ENCODE data around the gene GAST. TPM values are rescaled to one million over a fixed set of nuclear protein-coding genes. Genes with fewer than 3 reads are reported as not detected.

The GAST gene
- total and polyA plus RNA-seq, 9 of the 15 experiments (the other 6 are each of a cell fraction or from before 2014, with no cell fraction given) = not detected

- TF ChIP-seq CREB3L1 (IDR thresholded peaks at IDR 0.05; ENCODE audit: borderline replicate concordance, low read depth) (0 out of 2 replicates have a peak, but pooled peaks have one; percentile 38), XRCC5 (IDR thresholded peaks at IDR 0.05; ENCODE audit: low read depth, low read length) (no peak), CBX8 (IDR thresholded peaks at IDR 0.05; ENCODE audit: borderline replicate concordance, extremely low read depth, low read depth, low read length, poor library complexity, severe bottlenecking) (no peak), BHLHE40 (IDR thresholded peaks at IDR 0.05; ENCODE audit: low read length) (no peak; the same call in 1 of the 2 replicates), ZNF583 (CRISPR knock-in tag; IDR thresholded peaks at IDR 0.05) (no peak), DDX20 (tag; IDR thresholded peaks at IDR 0.05; ENCODE audit: low read depth) (no peak), ELF2 (CRISPR knock-in tag; IDR thresholded peaks at IDR 0.05) (peak; percentile 75; the same call in 1 of the 2 replicates), ELF4 (CRISPR knock-in tag; IDR thresholded peaks at IDR 0.05) (peak; percentile 100), SMC3 (conservative IDR thresholded peaks at IDR 0.05; ENCODE audit: insufficient read depth, low read depth, low read length) (no peak), BCOR (IDR thresholded peaks at IDR 0.05) (no peak), ZNF644 (tag; IDR thresholded peaks at IDR 0.05; ENCODE audit: low read depth) (peak; percentile 38; the same call in 1 of the 2 replicates), BCL6 (CRISPR knock-in tag; IDR thresholded peaks at IDR 0.05) (no peak), TRIM24 (IDR thresholded peaks at IDR 0.05) (peak in 1 of 2 experiments; percentile 50; a peak in 2 of 4 replicates), TSC22D4 (tag; IDR thresholded peaks at IDR 0.05) (no peak), KAT7 (CRISPR knock-in tag; IDR thresholded peaks at IDR 0.05; ENCODE audit: borderline replicate concordance) (no peak; the same call in 1 of the 2 replicates), NCOR1 (IDR thresholded peaks at IDR 0.05) (peak; percentile 90), FOXJ3 (CRISPR knock-in tag; IDR thresholded peaks at IDR 0.05) (no peak; the same call in 1 of the 2 replicates), ZNF586 (CRISPR knock-in tag; conservative IDR thresholded peaks at IDR 0.05) (peak; percentile 98), EWSR1 (IDR thresholded peaks at IDR 0.05; ENCODE audit: borderline replicate concordance, low read depth, partially characterized antibody) (no peak)
- TF ChIP-seq, protein P1, sequence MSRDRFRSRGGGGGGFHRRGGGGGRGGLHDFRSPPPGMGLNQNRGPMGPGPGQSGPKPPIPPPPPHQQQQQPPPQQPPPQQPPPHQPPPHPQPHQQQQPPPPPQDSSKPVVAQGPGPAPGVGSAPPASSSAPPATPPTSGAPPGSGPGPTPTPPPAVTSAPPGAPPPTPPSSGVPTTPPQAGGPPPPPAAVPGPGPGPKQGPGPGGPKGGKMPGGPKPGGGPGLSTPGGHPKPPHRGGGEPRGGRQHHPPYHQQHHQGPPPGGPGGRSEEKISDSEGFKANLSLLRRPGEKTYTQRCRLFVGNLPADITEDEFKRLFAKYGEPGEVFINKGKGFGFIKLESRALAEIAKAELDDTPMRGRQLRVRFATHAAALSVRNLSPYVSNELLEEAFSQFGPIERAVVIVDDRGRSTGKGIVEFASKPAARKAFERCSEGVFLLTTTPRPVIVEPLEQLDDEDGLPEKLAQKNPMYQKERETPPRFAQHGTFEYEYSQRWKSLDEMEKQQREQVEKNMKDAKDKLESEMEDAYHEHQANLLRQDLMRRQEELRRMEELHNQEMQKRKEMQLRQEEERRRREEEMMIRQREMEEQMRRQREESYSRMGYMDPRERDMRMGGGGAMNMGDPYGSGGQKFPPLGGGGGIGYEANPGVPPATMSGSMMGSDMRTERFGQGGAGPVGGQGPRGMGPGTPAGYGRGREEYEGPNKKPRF (IDR thresholded peaks at IDR 0.05; ENCODE audit: low read depth, low read length) = no peak
- TF ChIP-seq, protein P2, sequence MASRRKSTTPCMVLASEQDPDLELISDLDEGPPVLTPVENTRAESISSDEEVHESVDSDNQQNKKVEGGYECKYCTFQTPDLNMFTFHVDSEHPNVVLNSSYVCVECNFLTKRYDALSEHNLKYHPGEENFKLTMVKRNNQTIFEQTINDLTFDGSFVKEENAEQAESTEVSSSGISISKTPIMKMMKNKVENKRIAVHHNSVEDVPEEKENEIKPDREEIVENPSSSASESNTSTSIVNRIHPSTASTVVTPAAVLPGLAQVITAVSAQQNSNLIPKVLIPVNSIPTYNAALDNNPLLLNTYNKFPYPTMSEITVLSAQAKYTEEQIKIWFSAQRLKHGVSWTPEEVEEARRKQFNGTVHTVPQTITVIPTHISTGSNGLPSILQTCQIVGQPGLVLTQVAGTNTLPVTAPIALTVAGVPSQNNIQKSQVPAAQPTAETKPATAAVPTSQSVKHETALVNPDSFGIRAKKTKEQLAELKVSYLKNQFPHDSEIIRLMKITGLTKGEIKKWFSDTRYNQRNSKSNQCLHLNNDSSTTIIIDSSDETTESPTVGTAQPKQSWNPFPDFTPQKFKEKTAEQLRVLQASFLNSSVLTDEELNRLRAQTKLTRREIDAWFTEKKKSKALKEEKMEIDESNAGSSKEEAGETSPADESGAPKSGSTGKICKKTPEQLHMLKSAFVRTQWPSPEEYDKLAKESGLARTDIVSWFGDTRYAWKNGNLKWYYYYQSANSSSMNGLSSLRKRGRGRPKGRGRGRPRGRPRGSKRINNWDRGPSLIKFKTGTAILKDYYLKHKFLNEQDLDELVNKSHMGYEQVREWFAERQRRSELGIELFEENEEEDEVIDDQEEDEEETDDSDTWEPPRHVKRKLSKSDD (conservative IDR thresholded peaks at IDR 0.05; ENCODE audit: low read length) = 0 out of 2 replicates have a peak, but pooled peaks have one; percentile 67
- TF ChIP-seq, protein P3, sequence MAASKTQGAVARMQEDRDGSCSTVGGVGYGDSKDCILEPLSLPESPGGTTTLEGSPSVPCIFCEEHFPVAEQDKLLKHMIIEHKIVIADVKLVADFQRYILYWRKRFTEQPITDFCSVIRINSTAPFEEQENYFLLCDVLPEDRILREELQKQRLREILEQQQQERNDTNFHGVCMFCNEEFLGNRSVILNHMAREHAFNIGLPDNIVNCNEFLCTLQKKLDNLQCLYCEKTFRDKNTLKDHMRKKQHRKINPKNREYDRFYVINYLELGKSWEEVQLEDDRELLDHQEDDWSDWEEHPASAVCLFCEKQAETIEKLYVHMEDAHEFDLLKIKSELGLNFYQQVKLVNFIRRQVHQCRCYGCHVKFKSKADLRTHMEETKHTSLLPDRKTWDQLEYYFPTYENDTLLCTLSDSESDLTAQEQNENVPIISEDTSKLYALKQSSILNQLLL (CRISPR knock-in tag; IDR thresholded peaks at IDR 0.05; ENCODE audit: borderline replicate concordance) = no peak
Observed at GRCh38 chr17:41678411-41678906, 33.7 kb upstream of the GAST start (continued).
